D721Med (cell line): ENCODE results near the gene BTBD18.
"Not testable (repeated sequence)": the region's sequence is repeated elsewhere in the genome, so short reads cannot be mapped to it uniquely, and the experiment has no call there.

Experiments used
- DNase-seq: peaks from one replicate; pipeline ENCODE4 v3.0.0; 2011; ENCODE audit warnings: low spot score; ENCODE audit not compliant: insufficient read length
- FAIRE-seq: peaks from 2 replicates; lab custom pipeline; 2011; peaks lifted over from hg19 to GRCh38; lab: Jason Lieb, UNC
- CTCF ChIP-seq: IDR thresholded peaks from 2 replicates; pipeline ENCODE4 v1.5.1; 2012; ENCODE audit warnings: mild to moderate bottlenecking, control low read depth; ENCODE audit not compliant: insufficient read depth; ENCODE audit errors: missing control alignments

The BTBD18 gene

GRCh38 chr11:57712256-57713150, 39.1 kb downstream of the BTBD18 start, which contains the start of gene TMX2:
TMX2 (plus strand) TSS chr11:57712593; CDS start chr11:57712619, 26 bp downstream.
- no peak for TF ChIP-seq CTCF
- peak; percentile 67 for DNase-seq
- peak; percentile 53 for FAIRE-seq

GRCh38 chr11:57711414-57712255, 40.0 kb downstream of the BTBD18 start, which contains the start of gene MED19:
MED19 (minus strand) TSS chr11:57712215; CDS start chr11:57712179, 36 bp downstream.
- TF ChIP-seq CTCF = no peak
- DNase-seq (no peak), FAIRE-seq (no peak)

GRCh38 chr11:57709802-57710367, 41.7 kb downstream of the BTBD18 start:
- FAIRE-seq (no peak), DNase-seq (no peak)

GRCh38 chr11:57705432-57705831, 46.2 kb downstream of the BTBD18 start:
- not testable (repeated sequence) for FAIRE-seq, DNase-seq

More at GRCh38 chr11:57709802-57710367, 41.7 kb downstream of the BTBD18 start:
- TF ChIP-seq CTCF = no peak

- DNase-seq = no peak
- FAIRE-seq = no peak
- TF ChIP-seq CTCF = no peak
These were observed 46.7 kb downstream of the BTBD18 start for GRCh38 chr11:57704932-57705331.

GRCh38 chr11:57703341-57703740, 48.3 kb downstream of the BTBD18 start:
- TF ChIP-seq CTCF = no peak
- DNase-seq = no peak
- no peak for FAIRE-seq

GRCh38 chr11:57700425-57700824, 51.2 kb downstream of the BTBD18 start:
- peak; percentile 24 for TF ChIP-seq CTCF
- DNase-seq = no peak
- no peak for FAIRE-seq
